WTC11 (cell line): ENCODE measurements around the gene RCAN2. TPM values are rescaled to one million over a fixed set of nuclear protein-coding genes. Genes with fewer than 3 reads are reported as not detected.

Source experiments
- ATAC-seq: fragments of 200-7000 bp; cut with Tn5 transposase; 2 replicates; pipeline ENCODE4 v1.10.0; 2021; ENCODE audit warnings: mild to moderate bottlenecking, moderate library complexity
- CTCF ChIA-PET: fragments of 300-600 bp; sonication (Branson Sonifier 250); formaldehyde crosslinking; loops from one replicate; lab custom pipeline; 2021; ENCODE audit warnings: antibody characterized with exemption; lab: Charles Lee
- POLR2A ChIA-PET: fragments of 350-600 bp; sonication (Branson Sonifier 250); formaldehyde crosslinking; loops from one replicate; lab custom pipeline; 2021; ENCODE audit warnings: antibody characterized with exemption; lab: Charles Lee
- DNase-seq: peaks from one replicate; pipeline ENCODE4 v3.0.0; 2021; ENCODE audit warnings: low spot score
- H3K27ac Mint-ChIP-seq: 2 replicates; pipeline ENCODE4 v1.8.0; 2021; ENCODE audit warnings: mixed read lengths
- H3K27me3 Mint-ChIP-seq: 2 replicates; pipeline ENCODE4 v1.8.0; 2021; ENCODE audit warnings: low read depth, mild to moderate bottlenecking, moderate library complexity, mixed read lengths
- H3K36me3 Mint-ChIP-seq: 2 replicates; pipeline ENCODE4 v1.8.0; 2021; ENCODE audit warnings: mixed read lengths
- H3K4me1 Mint-ChIP-seq: 2 replicates; pipeline ENCODE4 v1.8.0; 2022; ENCODE audit warnings: mixed read lengths
- H3K4me3 Mint-ChIP-seq: 2 replicates; pipeline ENCODE4 v1.8.0; 2021; ENCODE audit warnings: mild to moderate bottlenecking, moderate library complexity, mixed read lengths
- H3K9me3 Mint-ChIP-seq: 2 replicates; pipeline ENCODE4 v1.8.0; 2021; ENCODE audit warnings: mixed read lengths
- ARID4B ChIP-seq: sonication (generic); formaldehyde crosslinking; IDR thresholded peaks from 2 replicates; pipeline ENCODE4 v1.8.0; 2023; ENCODE audit warnings: missing genetic modification reagents, mild to moderate bottlenecking, borderline replicate concordance
- ATF3 ChIP-seq: sonication (generic); formaldehyde crosslinking; conservative IDR thresholded peaks from 2 replicates; pipeline ENCODE4 v1.8.1; 2022; ENCODE audit warnings: mild to moderate bottlenecking, missing genetic modification reagents
- CDX4 ChIP-seq: fragments of 250-450 bp; sonication (Bioruptor Pico); IDR thresholded peaks from 2 replicates; pipeline ENCODE4 v1.9.0; 2021; ENCODE audit warnings: moderate library complexity, mild to moderate bottlenecking, inconsistent platforms, borderline replicate concordance
- CTCF ChIP-seq: fragments of 200-600 bp; IDR thresholded peaks from 2 replicates; pipeline ENCODE4 v1.8.0; 2022; ENCODE audit warnings: antibody characterized with exemption
- E2F1 ChIP-seq: sonication (generic); formaldehyde crosslinking; IDR thresholded peaks from 2 replicates; pipeline ENCODE4 v1.8.0; 2022; ENCODE audit warnings: mild to moderate bottlenecking, missing genetic modification reagents
- E2F5 ChIP-seq: sonication (generic); formaldehyde crosslinking; IDR thresholded peaks from 2 replicates; pipeline ENCODE4 v1.8.1; 2022; ENCODE audit warnings: mild to moderate bottlenecking, moderate library complexity, missing genetic modification reagents
- ERG ChIP-seq: fragments of 250-450 bp; sonication (Bioruptor Pico); IDR thresholded peaks from 2 replicates; pipeline ENCODE4 v1.8.0; 2021; ENCODE audit warnings: mild to moderate bottlenecking
- GRHL2 ChIP-seq: fragments of 250-450 bp; sonication (Bioruptor Pico); IDR thresholded peaks from 2 replicates; pipeline ENCODE4 v1.8.0; 2022; ENCODE audit warnings: mild to moderate bottlenecking, moderate library complexity; ENCODE audit not compliant: insufficient replicate concordance, severe bottlenecking
- HMGXB4 ChIP-seq: sonication (generic); formaldehyde crosslinking; IDR thresholded peaks from 2 replicates; pipeline ENCODE4 v1.8.1; 2023; ENCODE audit warnings: mild to moderate bottlenecking, moderate library complexity, missing genetic modification reagents
- IRF2 ChIP-seq: sonication (generic); formaldehyde crosslinking; IDR thresholded peaks from 2 replicates; pipeline ENCODE4 v1.8.0; 2022; ENCODE audit warnings: low read depth, missing genetic modification reagents, borderline replicate concordance
- KAT7 ChIP-seq: sonication (generic); formaldehyde crosslinking; IDR thresholded peaks from 2 replicates; pipeline ENCODE4 v1.8.1; 2023; ENCODE audit warnings: missing genetic modification reagents, mild to moderate bottlenecking, borderline replicate concordance
- MLX ChIP-seq: sonication (generic); formaldehyde crosslinking; IDR thresholded peaks from 2 replicates; pipeline ENCODE4 v1.8.1; 2023; ENCODE audit warnings: mild to moderate bottlenecking, missing genetic modification reagents, moderate library complexity
- MXD4 ChIP-seq: fragments of 250-450 bp; sonication (Bioruptor Pico); IDR thresholded peaks from 2 replicates; pipeline ENCODE4 v1.8.0; 2021; ENCODE audit warnings: mild to moderate bottlenecking, moderate library complexity, borderline replicate concordance
- NFE2L1 ChIP-seq: sonication (generic); formaldehyde crosslinking; IDR thresholded peaks from 2 replicates; pipeline ENCODE4 v1.8.1; 2023; ENCODE audit warnings: missing genetic modification reagents
- NFYB ChIP-seq: sonication (generic); formaldehyde crosslinking; conservative IDR thresholded peaks from 2 replicates; pipeline ENCODE4 v1.8.0; 2022; ENCODE audit warnings: low read depth, missing genetic modification reagents
- ZBTB43 ChIP-seq: sonication (generic); formaldehyde crosslinking; IDR thresholded peaks from 2 replicates; pipeline ENCODE4 v1.8.1; 2023; ENCODE audit warnings: mild to moderate bottlenecking, missing genetic modification reagents
- ZNF396 ChIP-seq: fragments of 250-450 bp; sonication (Bioruptor Pico); IDR thresholded peaks from 2 replicates; pipeline ENCODE4 v1.8.0; 2021; ENCODE audit warnings: mild to moderate bottlenecking, moderate library complexity, borderline replicate concordance
- total RNA-seq: library from RNA; stranded (reverse); gene quantifications from 3 replicates; pipeline ENCODE4 v1.2.3, GENCODE V29; 2021

The RCAN2 gene
- total RNA-seq, 1 experiment from 2014 or later = 3.9 TPM

- no peak for TF ChIP-seq CTCF
Observed at GRCh38 chr6:46437671-46438221, 53.5 kb downstream of the RCAN2 start (continued).

GRCh38 chr6:46422619-46423018 lies 68.6 kb downstream of the RCAN2 start:
- ChIA-PET POLR2A (no interaction called here), CTCF (interaction anchor here (1.6 kb wide), 1 partner anchor 69 kb away, joined by 5 read pairs; the partner anchor contains the start of gene RCAN2)
- DNase-seq (no peak), ATAC-seq (no peak)
- H3K27me3 Mint-ChIP-seq = no peaks in the 10 kb centered on the region
- no peak overlapping the region for H3K27ac Mint-ChIP-seq
- no peaks in the 10 kb centered on the region for H3K9me3 Mint-ChIP-seq
- no peak overlapping the region for H3K4me3 Mint-ChIP-seq
- H3K4me1 Mint-ChIP-seq = peaks cover 10% of the 10 kb centered on the region
- H3K36me3 Mint-ChIP-seq = no peaks in the 10 kb centered on the region
- TF ChIP-seq ATF3 (CRISPR knock-in tag) (no peak), ZBTB43 (no peak), CDX4 (no peak), E2F5 (CRISPR knock-in tag) (no peak), HMGXB4 (CRISPR knock-in tag) (no peak), NFE2L1 (CRISPR knock-in tag) (no peak), MXD4 (no peak), IRF2 (CRISPR knock-in tag) (no peak), CTCF (no peak), ERG (CRISPR knock-in tag) (no peak), GRHL2 (CRISPR knock-in tag) (no peak), MLX (CRISPR knock-in tag) (no peak), KAT7 (CRISPR knock-in tag) (no peak), ARID4B (CRISPR knock-in tag) (no peak), NFYB (CRISPR knock-in tag) (no peak), E2F1 (CRISPR knock-in tag) (no peak), ZNF396 (no peak)
